Measurements from ENCODE around the gene DYNC2H1. TPM values are rescaled to one million over a fixed set of nuclear protein-coding genes. Genes with fewer than 3 reads are reported as not detected.

Gene DYNC2H1
- total RNA-seq, 1 donor from 2014 or later, result 18.6 TPM

DNA sequence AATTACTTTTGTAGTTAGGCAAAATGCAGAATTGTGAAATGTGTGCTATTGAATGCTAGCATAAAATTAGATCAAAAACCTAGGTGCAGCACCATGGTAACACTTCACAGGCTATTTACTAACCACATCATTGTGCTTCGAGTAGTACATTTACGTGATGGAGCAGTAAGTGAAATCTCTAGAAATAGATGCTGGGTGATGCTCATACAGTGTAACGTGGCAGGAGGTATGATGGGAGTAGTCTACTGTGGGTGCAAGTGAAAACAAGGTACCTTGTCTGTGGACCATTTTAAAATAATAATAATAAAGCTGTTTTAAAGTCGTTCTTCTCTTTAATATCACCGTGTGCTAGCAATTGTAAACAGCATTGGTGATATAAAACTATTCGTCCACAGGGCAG lies 132.3 kb downstream of the DYNC2H1 start:
- TF ChIP-seq, protein P1, sequence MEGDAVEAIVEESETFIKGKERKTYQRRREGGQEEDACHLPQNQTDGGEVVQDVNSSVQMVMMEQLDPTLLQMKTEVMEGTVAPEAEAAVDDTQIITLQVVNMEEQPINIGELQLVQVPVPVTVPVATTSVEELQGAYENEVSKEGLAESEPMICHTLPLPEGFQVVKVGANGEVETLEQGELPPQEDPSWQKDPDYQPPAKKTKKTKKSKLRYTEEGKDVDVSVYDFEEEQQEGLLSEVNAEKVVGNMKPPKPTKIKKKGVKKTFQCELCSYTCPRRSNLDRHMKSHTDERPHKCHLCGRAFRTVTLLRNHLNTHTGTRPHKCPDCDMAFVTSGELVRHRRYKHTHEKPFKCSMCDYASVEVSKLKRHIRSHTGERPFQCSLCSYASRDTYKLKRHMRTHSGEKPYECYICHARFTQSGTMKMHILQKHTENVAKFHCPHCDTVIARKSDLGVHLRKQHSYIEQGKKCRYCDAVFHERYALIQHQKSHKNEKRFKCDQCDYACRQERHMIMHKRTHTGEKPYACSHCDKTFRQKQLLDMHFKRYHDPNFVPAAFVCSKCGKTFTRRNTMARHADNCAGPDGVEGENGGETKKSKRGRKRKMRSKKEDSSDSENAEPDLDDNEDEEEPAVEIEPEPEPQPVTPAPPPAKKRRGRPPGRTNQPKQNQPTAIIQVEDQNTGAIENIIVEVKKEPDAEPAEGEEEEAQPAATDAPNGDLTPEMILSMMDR (IDR thresholded peaks at IDR 0.05; ENCODE audit: unreplicated experiment), result no peak
- no peaks in the 10 kb centered on the region for H3K27me3 Mint-ChIP-seq
- H3K4me3 Mint-ChIP-seq (ENCODE audit: low read depth), result no peak overlapping the region
- no peak for DNase-seq (ENCODE audit: low spot score, unreplicated experiment)
- H3K9me3 Mint-ChIP-seq (ENCODE audit: low read depth), result no peaks in the 10 kb centered on the region
- H3K4me1 Mint-ChIP-seq (ENCODE audit: low read depth), result no peaks in the 10 kb centered on the region
- H3K27ac Mint-ChIP-seq, result no peak overlapping the region
- peaks cover 3% of the 10 kb centered on the region for H3K36me3 Mint-ChIP-seq (ENCODE audit: insufficient read depth)

DNA sequence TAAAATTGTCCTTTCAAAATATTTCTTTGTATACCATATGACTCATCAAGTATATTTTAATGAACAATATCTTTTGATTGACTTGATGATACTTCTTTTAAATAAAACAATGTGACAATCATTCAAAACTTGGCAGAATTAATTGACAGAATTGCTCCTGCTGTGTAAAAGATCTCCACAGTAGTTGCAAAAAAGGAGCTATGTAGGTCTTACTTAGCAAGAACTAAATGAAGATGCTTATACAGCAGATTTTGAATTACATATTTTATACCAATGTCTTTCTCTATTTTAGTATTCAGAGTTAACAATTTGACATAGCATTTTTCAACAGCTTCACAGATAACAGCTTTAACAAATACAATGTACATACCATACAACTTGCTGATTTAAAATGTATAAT lies 144.9 kb downstream of the DYNC2H1 start:
- no peak overlapping the region for H3K27ac Mint-ChIP-seq
- TF ChIP-seq, protein P1 (IDR thresholded peaks at IDR 0.05; ENCODE audit: unreplicated experiment), result no peak
- no peaks in the 10 kb centered on the region for H3K27me3 Mint-ChIP-seq

DNA sequence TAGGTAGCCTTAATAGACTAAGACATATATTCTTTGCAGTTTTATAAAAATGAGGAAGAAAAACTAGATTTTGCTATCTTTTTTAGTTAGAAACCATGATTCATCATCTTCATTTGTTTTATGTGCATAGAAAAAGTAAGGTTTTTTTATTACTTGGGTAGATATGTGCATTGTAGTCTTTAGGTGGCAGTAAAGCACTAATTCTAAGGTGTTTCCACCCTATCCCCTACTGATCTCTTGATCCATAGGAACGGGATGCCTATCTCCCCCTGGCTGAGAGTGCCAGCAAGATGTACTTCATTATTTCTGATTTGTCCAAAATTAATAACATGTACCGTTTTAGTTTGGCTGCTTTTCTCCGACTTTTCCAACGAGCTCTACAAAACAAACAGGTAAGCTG lies 148.1 kb downstream of the DYNC2H1 start:
- Mint-ChIP-seq H3K27me3 (no peaks in the 10 kb centered on the region), H3K36me3 (ENCODE audit: insufficient read depth) (peaks cover 2% of the 10 kb centered on the region), H3K9me3 (ENCODE audit: low read depth) (no peaks in the 10 kb centered on the region), H3K27ac (no peak overlapping the region), H3K4me1 (ENCODE audit: low read depth) (no peaks in the 10 kb centered on the region), H3K4me3 (ENCODE audit: low read depth) (no peak overlapping the region)
- no peak for DNase-seq (ENCODE audit: low spot score, unreplicated experiment)
- TF ChIP-seq, protein P1 (IDR thresholded peaks at IDR 0.05; ENCODE audit: unreplicated experiment), result peak; percentile 46

More for the DNA sequence above, 144.9 kb downstream of the DYNC2H1 start:
- H3K9me3 Mint-ChIP-seq (ENCODE audit: low read depth), result no peaks in the 10 kb centered on the region
- H3K4me3 Mint-ChIP-seq (ENCODE audit: low read depth), result no peak overlapping the region
- DNase-seq (ENCODE audit: low spot score, unreplicated experiment), result no peak
- no peaks in the 10 kb centered on the region for H3K4me1 Mint-ChIP-seq (ENCODE audit: low read depth)
- H3K36me3 Mint-ChIP-seq (ENCODE audit: insufficient read depth), result no peaks in the 10 kb centered on the region

DNA sequence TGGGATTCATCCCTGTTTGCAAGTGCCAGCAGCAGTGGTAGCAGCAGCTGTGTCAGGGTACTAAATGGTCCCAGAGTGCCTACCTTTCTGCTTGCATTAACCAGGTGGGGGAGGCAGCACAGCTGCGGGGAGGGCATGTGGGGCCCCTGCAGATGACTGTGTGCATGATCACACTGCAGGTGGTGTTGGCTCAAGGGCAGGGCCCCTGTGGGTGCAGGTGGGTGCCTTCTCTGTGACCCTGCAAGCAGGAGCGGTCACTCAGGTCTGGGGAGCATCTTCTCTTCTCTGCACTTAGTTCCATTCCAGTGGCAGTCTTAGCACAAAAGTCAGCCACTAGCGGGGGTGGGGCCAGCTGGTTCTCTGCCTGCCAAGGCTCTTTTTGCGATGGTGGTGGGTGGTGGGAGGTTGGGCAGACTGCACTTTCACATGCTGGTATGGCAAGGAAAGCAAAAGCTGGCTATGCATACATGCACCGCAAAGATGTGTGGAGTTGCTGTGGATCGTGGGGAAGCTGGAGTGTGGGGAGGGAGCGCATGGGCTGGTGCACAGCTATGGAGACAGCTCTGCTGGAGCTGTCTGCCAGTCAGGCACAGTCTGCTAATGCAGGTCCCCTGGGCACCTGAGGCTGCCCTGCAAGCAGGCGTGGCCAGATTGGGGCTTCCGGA lies 157.1 kb downstream of the DYNC2H1 start:
- Mint-ChIP-seq H3K27ac (no peak overlapping the region), H3K4me1 (ENCODE audit: low read depth) (no peaks in the 10 kb centered on the region), H3K9me3 (ENCODE audit: low read depth) (no peaks in the 10 kb centered on the region), H3K27me3 (no peaks in the 10 kb centered on the region), H3K4me3 (ENCODE audit: low read depth) (no peak overlapping the region), H3K36me3 (ENCODE audit: insufficient read depth) (peaks cover 5% of the 10 kb centered on the region)
- TF ChIP-seq, protein P1 (IDR thresholded peaks at IDR 0.05; ENCODE audit: unreplicated experiment), result no peak
- no peak for DNase-seq (ENCODE audit: low spot score, unreplicated experiment)

DNA sequence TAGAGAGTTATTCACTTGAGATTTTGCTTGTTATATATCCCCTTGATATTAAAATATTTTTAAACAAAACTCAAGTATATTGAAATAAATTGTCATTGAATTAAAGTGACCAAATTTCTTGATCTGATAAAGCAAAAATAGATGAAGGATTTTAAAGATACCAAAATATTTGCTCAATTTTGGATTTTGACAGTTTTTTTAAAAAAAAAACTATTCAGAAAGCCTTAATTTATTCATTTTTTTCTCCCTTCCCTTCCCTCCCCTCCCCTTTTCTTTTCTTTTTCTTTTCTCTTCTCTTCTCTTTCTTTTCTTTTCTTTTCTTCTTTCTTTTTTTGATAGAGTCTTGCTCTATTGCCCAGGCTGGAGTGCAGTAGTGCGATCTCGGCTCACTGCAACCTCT lies 163.7 kb downstream of the DYNC2H1 start:
- no peaks in the 10 kb centered on the region for H3K4me1 Mint-ChIP-seq (ENCODE audit: low read depth)
- H3K9me3 Mint-ChIP-seq (ENCODE audit: low read depth), result no peaks in the 10 kb centered on the region
- peaks cover 1% of the 10 kb centered on the region for H3K36me3 Mint-ChIP-seq (ENCODE audit: insufficient read depth)
- no peak overlapping the region for H3K4me3 Mint-ChIP-seq (ENCODE audit: low read depth)
- DNase-seq (ENCODE audit: low spot score, unreplicated experiment), result no peak
- TF ChIP-seq, protein P1 (IDR thresholded peaks at IDR 0.05; ENCODE audit: unreplicated experiment), result no peak
- no peaks in the 10 kb centered on the region for H3K27me3 Mint-ChIP-seq
- no peak overlapping the region for H3K27ac Mint-ChIP-seq

Measured in progenitor cell of endocrine pancreas (in vitro differentiated cells).